Tibial nerve (tissue), 3 donors: ENCODE data around the gene REG3A.

Experiments used
- CTCF ChIP-seq, 5 experiments: fragments of 200-600 bp in 3 of 5; fragments of 450-650 bp in 2 of 5; sonication (generic) in 3 of 5; IDR thresholded peaks; one replicate each; pipeline ENCODE4 v1.5.1; 2016 to 2019; ENCODE audit warnings: antibody characterized with exemption in 5 of 5, mild to moderate bottlenecking in 3 of 5, moderate library complexity in 2 of 5
- POLR2A ChIP-seq, 2 donors: fragments of 450-650 bp; IDR thresholded peaks; one replicate each; pipeline ENCODE4 v1.6.1; 2017; ENCODE audit warnings: antibody characterized with exemption in 2 of 2, mild to moderate bottlenecking in 2 of 2, moderate library complexity in 2 of 2

GRCh38 chr2:79191081-79191480 is 31.5 kb upstream of the REG3A start:
- no peak for TF ChIP-seq CTCF (IDR thresholded peaks at IDR 0.05)
- TF ChIP-seq POLR2A (IDR thresholded peaks at IDR 0.05) = no peak
